HG03159 (cell line): ENCODE results near the gene CHAF1B.
A peak's percentile ranks its signal among the peaks of the same experiment; 100 is the strongest.
"Not testable (repeated sequence)": the region's sequence is repeated elsewhere in the genome, so short reads cannot be mapped to it uniquely, and the experiment has no call there.

Source experiments
- ATAC-seq: cut with Tn5 transposase; IDR thresholded peaks from one replicate; pipeline ENCODE4 v1.9.1; 2021; ENCODE audit warnings: mild to moderate bottlenecking, moderate library complexity; ENCODE audit not compliant: unreplicated experiment

The CHAF1B gene

GRCh38 chr21:36385233-36386030 lies at the start of gene CHAF1B:
TSS of gene CHAF1B (plus strand) at chr21:36385392. CDS start at chr21:36386137, 745 bp downstream.
- ATAC-seq, result peak; percentile 92

DNA sequence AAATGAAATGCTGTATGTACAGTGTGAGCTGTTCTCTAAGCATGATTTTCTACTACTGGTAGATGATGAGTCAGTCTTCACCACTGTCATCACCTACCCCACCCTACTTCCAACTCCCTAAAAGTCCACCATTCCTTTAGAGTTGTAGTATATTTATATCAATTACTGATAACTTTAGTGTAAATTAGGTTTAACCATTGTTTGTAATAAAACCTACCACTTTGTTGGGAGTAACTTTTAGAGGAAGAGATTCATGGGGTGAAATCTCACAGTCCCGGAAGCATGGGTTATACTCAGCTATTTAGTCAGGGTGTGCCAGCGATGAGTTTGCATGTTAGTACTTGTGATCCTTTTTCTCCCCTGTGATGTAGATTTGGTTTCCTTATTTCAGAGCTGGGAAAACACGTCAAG lies 48.1 kb upstream of the CHAF1B start:
- ATAC-seq, result no peak

- ATAC-seq, result no peak
These were observed 46.2 kb upstream of the CHAF1B start for GRCh38 chr21:36338975-36339374.

GRCh38 chr21:36342581-36342980 lies 42.6 kb upstream of the CHAF1B start:
- not testable (repeated sequence) for ATAC-seq

- no peak for ATAC-seq
These were observed 40.3 kb upstream of the CHAF1B start for GRCh38 chr21:36344931-36345330.

GRCh38 chr21:36347278-36347961 lies 37.8 kb upstream of the CHAF1B start:
- ATAC-seq, result no peak

GRCh38 chr21:36347962-36348328 lies 37.2 kb upstream of the CHAF1B start:
- no peak for ATAC-seq

DNA sequence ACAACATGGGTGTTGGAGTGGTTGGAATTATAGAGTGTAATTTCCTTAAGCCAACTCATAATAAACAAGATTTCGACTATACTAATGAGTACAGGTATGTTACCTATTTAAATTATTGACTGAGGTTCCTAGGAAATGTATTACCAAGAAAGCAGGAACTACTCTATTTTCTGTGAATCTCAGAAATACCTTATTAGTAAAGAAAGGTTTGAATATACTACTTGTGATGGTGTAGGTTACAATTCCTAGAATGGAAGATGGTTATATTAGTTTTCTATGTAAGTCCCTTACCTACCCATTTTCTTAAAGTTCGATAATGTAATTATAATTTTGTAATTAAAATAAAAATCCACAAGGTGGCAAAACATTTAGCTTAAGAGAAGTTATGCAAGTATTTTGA lies 35.9 kb upstream of the CHAF1B start:
- no peak for ATAC-seq

DNA sequence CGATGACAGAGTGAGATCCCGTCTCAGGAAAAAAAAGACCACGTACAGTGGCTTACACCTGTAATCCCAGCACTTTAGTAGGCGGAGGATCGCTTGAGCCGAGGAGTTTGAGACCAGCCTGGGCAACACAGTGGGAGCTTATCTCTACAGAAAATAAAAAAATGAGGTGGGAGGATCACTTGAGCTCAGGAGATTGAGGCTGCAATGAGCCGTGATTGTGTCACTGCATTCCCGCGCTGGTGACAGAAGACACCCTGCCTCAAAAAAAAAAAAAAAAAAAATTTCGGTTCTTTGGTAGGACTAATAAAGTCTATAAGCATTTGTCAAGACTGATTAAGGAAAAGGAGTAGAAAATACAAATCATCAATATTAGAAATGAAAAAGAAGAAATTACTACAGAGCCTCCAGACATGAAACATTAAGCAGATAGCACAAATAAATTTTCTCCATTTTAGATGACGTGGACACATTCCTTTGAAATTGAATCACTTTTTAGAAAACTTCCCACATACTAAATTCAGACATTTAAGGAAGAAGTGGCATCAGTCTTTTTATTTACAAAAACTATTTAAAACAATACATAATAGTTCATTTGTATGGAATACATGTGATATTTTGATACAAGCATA lies 34.8 kb upstream of the CHAF1B start:
- ATAC-seq, result no peak

DNA sequence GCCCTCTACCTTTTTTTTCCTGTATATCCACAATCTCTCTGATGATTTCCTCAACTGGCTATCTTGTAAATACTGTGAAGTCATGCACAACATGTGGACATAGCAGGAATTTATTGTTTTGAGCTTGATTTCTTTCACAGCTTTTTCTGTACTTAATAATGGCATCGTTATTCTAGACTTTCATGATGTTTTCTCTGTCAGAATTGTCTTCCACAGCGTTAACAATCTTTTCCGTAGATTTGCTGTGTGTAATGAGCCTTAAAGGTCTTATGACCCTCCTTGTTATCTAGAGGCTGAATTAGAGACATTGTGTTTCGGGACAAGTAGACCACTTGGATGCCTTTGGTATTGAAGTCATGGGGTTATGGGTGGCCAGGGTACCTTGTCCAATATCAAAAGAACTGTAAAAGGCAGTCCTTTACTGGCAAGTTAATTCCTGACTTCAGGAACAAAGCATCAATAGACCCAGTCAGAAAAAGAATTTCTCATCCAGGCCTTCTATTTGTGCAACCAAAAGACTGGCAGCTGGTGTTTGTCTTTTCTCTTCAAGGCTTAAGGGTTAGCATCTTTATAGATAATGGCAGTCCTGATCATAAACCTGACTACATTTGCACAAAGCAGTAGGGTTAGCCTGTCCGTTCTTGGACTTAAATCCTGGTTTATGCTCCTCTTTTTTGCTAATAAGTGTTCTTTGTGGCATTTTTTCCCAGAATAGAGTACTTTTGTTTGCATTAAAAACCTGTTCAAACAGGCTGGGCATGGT lies 30.1 kb upstream of the CHAF1B start:
- ATAC-seq, result no peak

- ATAC-seq, result no peak
These were observed 29.3 kb upstream of the CHAF1B start for GRCh38 chr21:36355868-36356267.

DNA sequence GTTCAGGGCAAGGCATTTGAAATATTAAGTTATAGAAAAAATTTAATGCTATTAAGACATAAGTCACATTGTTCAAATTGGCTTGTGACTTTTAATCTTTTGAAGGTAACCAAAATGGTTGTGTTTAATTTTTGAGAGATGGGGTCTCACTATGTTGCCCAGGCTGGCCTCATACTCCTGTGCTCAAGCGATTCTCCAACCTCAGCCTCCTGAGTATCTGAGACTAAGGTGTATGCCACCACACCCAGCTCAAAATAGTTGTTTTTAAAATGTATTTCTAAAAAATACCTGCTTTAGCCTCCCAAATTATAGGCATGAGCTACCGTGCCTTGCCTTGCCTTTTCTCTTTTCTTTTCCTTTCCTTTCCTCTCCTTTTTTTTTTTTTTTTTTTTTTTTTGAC lies 26.0 kb upstream of the CHAF1B start:
- no peak for ATAC-seq

DNA sequence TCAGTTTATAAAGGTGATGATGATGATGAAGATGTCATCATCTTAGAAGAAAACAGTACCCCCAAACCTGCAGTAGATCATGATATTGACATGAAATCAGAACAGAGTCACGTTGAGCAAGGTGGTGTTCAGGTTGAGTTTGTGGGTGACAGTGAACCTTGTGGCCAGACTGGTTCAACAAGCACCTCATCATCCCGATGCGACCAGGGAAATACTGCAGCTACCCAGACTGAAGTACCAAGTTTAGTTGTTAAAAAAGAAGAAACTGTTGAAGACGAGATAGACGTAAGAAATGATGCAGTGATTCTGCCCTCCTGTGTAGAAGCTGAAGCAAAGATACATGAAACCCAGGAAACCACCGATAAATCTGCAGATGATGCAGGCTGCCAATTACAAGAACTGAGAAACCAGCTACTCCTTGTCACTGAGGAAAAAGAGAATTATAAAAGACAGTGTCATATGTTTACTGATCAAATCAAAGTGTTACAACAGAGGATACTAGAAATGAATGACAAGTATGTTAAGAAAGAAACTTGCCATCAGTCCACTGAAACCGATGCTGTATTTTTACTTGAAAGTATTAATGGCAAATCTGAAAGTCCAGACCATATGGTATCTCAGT lies 16.0 kb upstream of the CHAF1B start:
- ATAC-seq, result no peak

DNA sequence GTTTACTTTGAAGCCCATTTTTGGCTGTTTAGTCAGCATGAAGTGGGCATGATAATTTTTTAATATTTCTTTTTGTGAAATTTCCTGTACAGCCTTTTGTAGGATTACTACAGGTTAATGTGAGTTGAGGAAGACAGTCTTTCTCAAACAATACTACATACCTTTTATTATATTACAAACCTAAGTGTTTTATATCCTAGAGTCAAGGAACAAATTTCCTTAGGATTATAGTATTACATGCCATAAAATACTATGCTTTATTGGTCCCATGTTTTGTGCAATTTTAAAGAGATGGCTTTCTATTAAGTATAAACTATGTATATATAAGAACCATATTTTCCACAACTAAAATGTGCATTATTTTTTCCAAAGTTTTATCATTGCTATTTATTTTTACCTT lies 9.2 kb upstream of the CHAF1B start:
- no peak for ATAC-seq

DNA sequence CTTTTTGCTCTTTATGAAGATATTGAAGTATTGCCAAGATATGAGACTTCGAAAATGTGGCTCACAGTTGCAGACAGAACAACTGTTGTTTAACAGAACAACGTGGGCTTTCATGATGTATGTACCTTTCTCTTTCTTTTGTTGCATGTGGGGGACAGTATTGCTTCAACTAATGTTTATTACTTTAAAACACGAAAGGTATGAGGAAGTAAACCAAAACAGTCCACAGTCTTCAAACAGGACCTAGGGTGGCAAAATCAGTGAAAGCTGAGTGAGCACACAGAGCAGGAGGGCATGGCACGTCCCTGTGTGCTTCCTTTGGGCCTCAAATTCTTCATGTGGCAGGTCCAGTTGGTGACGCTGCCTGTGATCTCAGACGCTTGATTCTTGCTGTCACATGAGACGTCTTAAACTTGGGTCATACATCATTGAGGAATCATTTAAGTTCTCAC lies 7.8 kb upstream of the CHAF1B start:
- ATAC-seq, result no peak

- ATAC-seq, result no peak
These were observed 5.9 kb upstream of the CHAF1B start for GRCh38 chr21:36379251-36379650.

DNA sequence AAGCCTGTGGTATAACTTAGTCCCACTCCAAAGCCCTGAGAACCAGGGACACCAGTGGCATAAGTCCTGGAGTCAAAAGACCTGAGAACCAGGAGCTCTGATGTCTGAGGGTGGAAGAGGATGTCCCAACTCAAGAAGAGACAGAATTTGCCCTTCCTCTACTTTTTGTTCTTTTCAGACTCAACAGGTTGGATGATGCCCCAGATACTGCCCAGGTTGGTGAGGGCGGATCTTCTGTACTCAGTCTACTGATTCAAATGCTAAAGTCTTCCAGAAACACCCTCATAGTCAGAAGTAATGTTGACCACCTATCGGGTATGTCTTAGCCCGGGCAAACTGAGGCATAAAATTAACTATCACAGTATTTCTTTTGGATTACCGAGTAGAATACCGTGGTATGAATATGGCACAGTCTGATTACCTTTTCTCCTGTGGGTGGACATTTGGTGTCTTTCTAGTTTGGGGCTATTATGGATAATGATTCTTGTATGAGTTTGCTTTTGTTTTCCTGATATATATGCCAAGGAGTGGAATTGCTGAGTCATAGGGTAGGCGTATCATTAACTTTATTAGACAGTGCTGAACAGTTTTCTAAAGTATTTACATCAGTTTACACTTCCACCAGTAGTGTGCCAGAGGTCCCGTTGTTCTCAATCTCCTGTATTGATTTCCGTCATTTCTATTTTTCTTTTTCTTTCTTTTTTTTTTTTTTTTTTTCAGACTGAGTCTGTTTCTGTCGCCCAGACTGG lies 3.2 kb upstream of the CHAF1B start:
- no peak for ATAC-seq

DNA sequence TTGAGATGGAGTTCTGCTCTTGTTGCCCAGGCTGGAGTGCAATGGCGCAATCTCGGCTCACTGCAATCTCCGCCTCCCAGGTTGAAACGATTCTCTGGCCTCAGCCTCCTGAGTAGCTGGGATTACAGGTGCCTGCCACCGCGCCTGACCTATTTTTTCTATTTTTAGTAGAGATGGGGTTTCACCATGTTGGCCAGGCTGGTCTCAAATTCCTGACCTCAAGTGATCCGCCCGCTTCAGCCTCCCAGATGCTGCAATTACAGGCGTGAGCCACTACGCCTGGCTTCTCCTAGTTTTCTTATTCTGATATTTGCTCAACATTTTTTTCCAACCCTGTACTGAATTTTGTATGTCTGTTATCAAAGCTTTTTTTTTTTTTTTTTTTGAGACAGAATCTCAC lies 2.5 kb upstream of the CHAF1B start:
- ATAC-seq, result not testable (repeated sequence)

DNA sequence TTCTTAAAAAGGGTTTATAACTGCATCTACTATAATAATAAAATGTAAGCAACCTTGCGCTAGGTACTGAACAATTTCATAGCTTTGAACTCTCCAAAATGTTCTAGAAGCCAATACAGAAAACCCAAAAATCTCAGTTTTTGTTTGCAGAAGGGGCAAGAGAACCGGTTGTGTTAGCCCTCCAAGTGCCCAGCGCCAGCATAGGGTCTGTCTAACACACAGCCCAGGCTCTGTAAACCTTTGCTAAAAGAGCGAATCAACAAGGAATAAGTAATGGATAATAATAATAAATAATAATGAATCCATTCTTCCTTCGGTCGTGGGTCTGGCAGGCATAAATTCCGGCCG lies 333 bp upstream of the CHAF1B start:
- peak; percentile 13 for ATAC-seq

DNA sequence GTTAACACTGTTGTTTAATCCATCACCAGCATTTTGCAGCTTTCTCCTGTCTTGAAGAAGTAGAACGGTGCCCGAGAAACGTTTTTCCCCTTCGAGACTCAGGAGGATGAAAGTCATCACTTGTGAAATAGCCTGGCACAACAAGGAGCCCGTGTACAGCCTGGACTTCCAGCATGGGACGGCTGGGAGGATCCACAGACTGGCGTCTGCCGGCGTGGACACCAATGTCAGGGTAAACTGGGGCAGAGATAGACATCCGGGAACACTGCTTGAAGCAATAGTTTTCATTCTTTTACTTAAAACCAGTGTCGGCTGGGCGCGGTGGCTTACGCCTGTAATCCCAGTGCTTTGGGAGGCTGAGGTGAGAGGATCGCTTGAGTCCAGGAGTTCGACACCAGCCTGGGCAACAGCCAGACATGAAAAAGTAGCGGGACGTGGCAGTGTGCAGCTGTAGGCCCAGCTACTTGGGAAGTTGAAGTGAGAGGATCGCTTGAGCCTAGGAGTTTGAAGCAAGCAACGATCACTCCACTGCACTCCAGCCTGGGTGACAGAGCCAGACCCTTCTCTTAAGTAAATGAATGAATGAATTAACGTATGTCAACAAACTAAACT lies 945 bp downstream of the CHAF1B start:
- no peak for ATAC-seq
